HCT116 (cell line): ENCODE measurements around the gene ESRRA. TPM values are rescaled to one million over a fixed set of nuclear protein-coding genes. Genes with fewer than 3 reads are reported as not detected.

ENCODE experiments used
- ATAC-seq: fragments of 200-7000 bp; cut with Tn5 transposase; 2 replicates; pipeline ENCODE4 v1.9.1; 2020; ENCODE audit warnings: mild to moderate bottlenecking, moderate library complexity
- BruUV-seq: library from RNA; stranded (reverse); fragments of 400-500 nt; replicated peaks from 2 replicates; lab custom pipeline; 2021; lab: Mats Ljungman, UMichigan
- CTCF ChIA-PET: fragments of 300-600 bp; sonication (Branson Sonifier 250); formaldehyde crosslinking; loops from one replicate; lab custom pipeline; 2021; ENCODE audit warnings: antibody characterized with exemption; lab: Charles Lee
- POLR2A ChIA-PET: fragments of 300-600, 350-600 bp; sonication (Branson Sonifier 250); formaldehyde crosslinking; loops from one replicate; lab custom pipeline; 2021; ENCODE audit warnings: antibody characterized with exemption; lab: Charles Lee
- RAD21 ChIA-PET, 2 experiments: fragments of 300-600 bp; sonication (Branson Sonifier 250); formaldehyde crosslinking; loops; one replicate each; lab custom pipeline; 2023; ENCODE audit warnings: low total read pairs in 2 of 2; ENCODE audit not compliant: uncharacterized antibody in 2 of 2, unreplicated experiment in 2 of 2, low non-redundant PET in 1 of 2; lab: Charles Lee
- DNase-seq: peaks from one replicate; pipeline ENCODE4 v3.0.0-alpha.2; 2010; ENCODE audit warnings: low read depth, low spot score
- H2AFZ ChIP-seq: fragments of 200-600 bp; shearing (Covaris generic), sonication (generic); 2 replicates; pipeline ENCODE4 v1.6.1; 2017; ENCODE audit warnings: low read depth, mixed run types, mixed read lengths, antibody characterized with exemption, low read length; ENCODE audit not compliant: poor library complexity, severe bottlenecking
- H3K27ac ChIP-seq: 2 replicates; pipeline ENCODE4 v1.5.1; 2012; ENCODE audit warnings: low read depth, low read length
- H3K27me3 ChIP-seq: fragments of 200-600 bp; sonication (generic); 2 replicates; pipeline ENCODE4 v1.6.1; 2016; ENCODE audit warnings: mixed run types, low read length, mixed read lengths; ENCODE audit not compliant: insufficient read depth
- H3K36me3 ChIP-seq, 2 experiments: fragments of 200-500 bp in 1 of 2; fragments of 200-600 bp in 1 of 2; sonication (Bioruptor generic) in 1 of 2; sonication (generic) in 1 of 2; 2 replicates each; pipeline versions ENCODE4 v1.5.1 to v1.6.1; 2014 to 2016; ENCODE audit warnings: low read length in 2 of 2, inconsistent platforms in 1 of 2, mixed read lengths in 1 of 2, mixed run types in 1 of 2; ENCODE audit not compliant: insufficient read depth in 2 of 2, control insufficient read depth in 1 of 2
- H3K4me1 ChIP-seq, 2 experiments: fragments of 200-600 bp in 1 of 2; sonication (generic) in 1 of 2; 2 replicates each; pipeline versions ENCODE4 v1.5.1 to v1.6.1; 2012 to 2017; ENCODE audit warnings: low read length in 2 of 2, inconsistent platforms in 1 of 2, mild to moderate bottlenecking in 1 of 2, mixed read lengths in 1 of 2, mixed run types in 1 of 2, moderate library complexity in 1 of 2; ENCODE audit not compliant: insufficient read depth in 2 of 2, control insufficient read depth in 1 of 2
- H3K4me2 ChIP-seq: fragments of 200-600 bp; sonication (generic); 2 replicates; pipeline ENCODE4 v1.6.1; 2017; ENCODE audit warnings: mixed run types, low read length, mixed read lengths
- H3K4me3 ChIP-seq, 2 experiments: fragments of 200-600 bp in 1 of 2; sonication (generic) in 1 of 2; replicated peaks in 1 of 2; 2 replicates each; pipeline ENCODE4 v1.5.1; 2011 to 2016; ENCODE audit warnings: low read length in 2 of 2, control low read depth in 1 of 2, low read depth in 1 of 2, mild to moderate bottlenecking in 1 of 2, mixed read lengths in 1 of 2, mixed run types in 1 of 2
- H3K79me2 ChIP-seq: fragments of 200-600 bp; sonication (generic); 2 replicates; pipeline ENCODE4 v1.6.1; 2017; ENCODE audit warnings: mild to moderate bottlenecking, mixed run types, low read length, moderate library complexity, mixed read lengths; ENCODE audit not compliant: insufficient read depth
- H3K9ac ChIP-seq: fragments of 200-600 bp; sonication (generic); 2 replicates; pipeline ENCODE4 v1.6.1; 2016; ENCODE audit warnings: low read length, mixed read lengths
- H3K9me2 ChIP-seq: fragments of 200-600 bp; sonication (generic), shearing (Covaris generic); 2 replicates; pipeline ENCODE4 v1.6.1; 2017; ENCODE audit warnings: mixed run types, mild to moderate bottlenecking, moderate library complexity; ENCODE audit not compliant: insufficient read depth
- H3K9me3 ChIP-seq, 2 experiments: fragments of 200-500 bp in 1 of 2; fragments of 200-600 bp in 1 of 2; sonication (Bioruptor generic) in 1 of 2; sonication (generic) in 1 of 2; 2 replicates each; pipeline ENCODE4 v1.6.1; 2014 to 2017; ENCODE audit warnings: low read length in 2 of 2, mixed read lengths in 2 of 2, inconsistent platforms in 1 of 2, low read depth in 1 of 2, mild to moderate bottlenecking in 1 of 2, mixed run types in 1 of 2, moderate library complexity in 1 of 2; ENCODE audit not compliant: control insufficient read depth in 1 of 2, insufficient read depth in 1 of 2
- H4K20me1 ChIP-seq: fragments of 200-600 bp; sonication (generic), shearing (Covaris generic); 2 replicates; pipeline ENCODE4 v1.6.1; 2017; ENCODE audit warnings: mixed run types, mild to moderate bottlenecking, moderate library complexity; ENCODE audit not compliant: insufficient read depth
- CBX3 ChIP-seq: IDR thresholded peaks from 2 replicates; pipeline ENCODE4 v1.6.1; 2012; ENCODE audit warnings: low read depth
- CEBPB ChIP-seq: IDR thresholded peaks from 2 replicates; pipeline ENCODE4 v1.6.1; 2012; ENCODE audit warnings: low read depth
- CTCF ChIP-seq, 3 experiments: fragments of 200-600 bp in 1 of 3; sonication (generic) in 1 of 3; IDR thresholded peaks in 2 of 3; conservative IDR thresholded peaks in 1 of 3; 2 replicates each; pipeline ENCODE4 v1.5.1; 2012 to 2017; ENCODE audit warnings: low read depth in 2 of 3, low read length in 2 of 3, antibody characterized with exemption in 1 of 3, borderline replicate concordance in 1 of 3, control low read depth in 1 of 3, mild to moderate bottlenecking in 1 of 3, mixed read lengths in 1 of 3, mixed run types in 1 of 3, moderate library complexity in 1 of 3; ENCODE audit not compliant: insufficient read depth in 1 of 3
- EGR1 ChIP-seq: IDR thresholded peaks from 2 replicates; pipeline ENCODE4 v1.6.1; 2012; ENCODE audit warnings: low read depth
- EZH2phosphoT487 ChIP-seq: fragments of 200-600 bp; IDR thresholded peaks from 2 replicates; pipeline ENCODE4 v1.6.1; 2018; ENCODE audit warnings: antibody characterized with exemption, borderline replicate concordance
- FOSL1 ChIP-seq: IDR thresholded peaks from 2 replicates; pipeline ENCODE4 v1.6.1; 2012; ENCODE audit warnings: low read depth
- MAX ChIP-seq: IDR thresholded peaks from 2 replicates; pipeline ENCODE4 v1.6.1; 2012
- POLR2A ChIP-seq: IDR thresholded peaks from 2 replicates; pipeline ENCODE4 v1.7.0; 2011; ENCODE audit warnings: borderline replicate concordance; ENCODE audit not compliant: insufficient read depth, insufficient read length; ENCODE audit errors: extremely low read depth
- POLR2AphosphoS5 ChIP-seq: IDR thresholded peaks from 2 replicates; pipeline ENCODE4 v1.6.1; 2011; ENCODE audit warnings: mild to moderate bottlenecking, low read depth, low read length, moderate library complexity
- RAD21 ChIP-seq: IDR thresholded peaks from 2 replicates; pipeline ENCODE4 v1.6.1; 2012; ENCODE audit warnings: low read depth, mild to moderate bottlenecking
- REST ChIP-seq: IDR thresholded peaks from 2 replicates; pipeline ENCODE4 v1.6.1; 2012; ENCODE audit warnings: low read depth
- SIN3A ChIP-seq: IDR thresholded peaks from 2 replicates; pipeline ENCODE4 v1.6.1; 2012; ENCODE audit warnings: low read depth
- SP1 ChIP-seq: IDR thresholded peaks from 2 replicates; pipeline ENCODE4 v1.6.1; 2012; ENCODE audit warnings: low read depth
- SRF ChIP-seq: IDR thresholded peaks from 2 replicates; pipeline ENCODE4 v1.6.1; 2012; ENCODE audit warnings: low read depth
- YY1 ChIP-seq: IDR thresholded peaks from 2 replicates; pipeline ENCODE4 v1.6.1; 2011; ENCODE audit warnings: low read length, low read depth, moderate library complexity, mild to moderate bottlenecking; ENCODE audit not compliant: insufficient replicate concordance; ENCODE audit errors: extremely low read depth
- ZBTB33 ChIP-seq: IDR thresholded peaks from 2 replicates; pipeline ENCODE4 v1.6.1; 2011; ENCODE audit warnings: mild to moderate bottlenecking, low read length, moderate library complexity; ENCODE audit not compliant: insufficient replicate concordance; ENCODE audit errors: extremely low read depth
- ZFX ChIP-seq: fragments of 450-650 bp; IDR thresholded peaks from 2 replicates; pipeline ENCODE4 v1.6.1; 2017
- ZNF274 ChIP-seq: fragments of 200-500 bp; sonication (Bioruptor generic); IDR thresholded peaks from 2 replicates; pipeline ENCODE4 v1.6.1; 2014; ENCODE audit warnings: mild to moderate bottlenecking, low read depth, low read length, inconsistent platforms
- intact Hi-C: fragments of 100-400 bp; cut with micrococcal nuclease; formaldehyde crosslinking; loops from 2 replicates; pipeline ENCODE4 v1.10.0; 2022
- total RNA-seq: library from RNA; stranded (reverse); gene quantifications from one replicate; pipeline ENCODE4 v1.2.1, GENCODE V29; 2021; ENCODE audit not compliant: unreplicated experiment

Gene ESRRA
- total RNA-seq, 1 experiment from 2014 or later = 62.7 TPM

GRCh38 chr11:64317961-64318765, 12.8 kb downstream of the ESRRA start, which contains the start of gene PRDX5:
Gene PRDX5, plus strand, starts transcription at chr11:64318121. Its CDS starts 95 bp downstream, at chr11:64318216.
- intact Hi-C loops = loop anchor here (1.0 kb wide), 3 partner anchors 13 to 41 kb away; partner anchors contain the start of gene RPS6KA4
- H3K9me3 ChIP-seq = no peaks in the 10 kb centered on the region
- CTCF ChIA-PET = interaction anchor here (0.6 to 3.7 kb wide), 23 partner anchors 11 to 515 kb away, joined by 3 to 92 read pairs (median 5); partner anchors contain the start of genes BAD, ESRRA and FKBP2
- no peaks in the 10 kb centered on the region for H3K9me2 ChIP-seq
- ATAC-seq (peak; percentile 82), DNase-seq (peak; percentile 94)
- peaks cover 33% of the 10 kb centered on the region for H3K79me2 ChIP-seq
- no peaks in the 10 kb centered on the region for H4K20me1 ChIP-seq
- H3K27me3 ChIP-seq = no peaks in the 10 kb centered on the region
- peaks cover 7 to 23% of the 10 kb centered on the region in 2 experiments; a peak in 2 of 4 replicates for H3K36me3 ChIP-seq
- peaks cover 22 to 64% of the 10 kb centered on the region in 2 experiments for H3K4me1 ChIP-seq
- H3K4me2 ChIP-seq = peak within 1 kb of the TSS; percentile 77
- H3K9ac ChIP-seq = peak within 1 kb of the TSS; percentile 89
- TSS peak; percentile 61 for BruUV-seq
- RAD21 ChIA-PET = interaction anchor here (0.6 to 2.6 kb wide), 14 partner anchors 13 to 131 kb away, joined by 3 to 29 read pairs (median 4); partner anchors contain the start of gene ESRRA (in 2 of the 2)
- H2AFZ ChIP-seq = no peak within 1 kb of the TSS
- POLR2A ChIA-PET = interaction anchor here (0.6 to 3.0 kb wide), 26 partner anchors 9 to 1769 kb away, joined by 3 to 77 read pairs (median 6); partner anchors contain the start of genes CATSPERZ, ESRRA, FKBP2 and PLCB3
- H3K4me3 ChIP-seq = peak within 1 kb of the TSS; percentile 80 to 84
- peak within 1 kb of the TSS; percentile 83 for H3K27ac ChIP-seq
- TF ChIP-seq CBX3 (no peak), SRF (no peak), SP1 (no peak), YY1 (no peak), RAD21 (no peak), FOSL1 (no peak), ZBTB33 (no peak), CTCF (IDR thresholded peaks at IDR 0.05 in 2 of 3, conservative IDR thresholded peaks at IDR 0.05 in 1 of 3; ENCODE audit: borderline replicate concordance in 1 of 3, insufficient read depth in 1 of 3, low read depth in 2 of 3, low read length in 2 of 3) (peak in 2 of 3 experiments; percentile 28 to 38; a peak in 3 of 6 replicates), MAX (no peak), POLR2AphosphoS5 (peak; percentile 88), POLR2A (no peak), SIN3A (no peak), ZNF274 (no peak), EGR1 (no peak), CEBPB (no peak), EZH2phosphoT487 (no peak), ZFX (peak; percentile 53; the same call in 1 of the 2 replicates), REST (no peak)
